ENCODE data around the gene RGS6.

DNA sequence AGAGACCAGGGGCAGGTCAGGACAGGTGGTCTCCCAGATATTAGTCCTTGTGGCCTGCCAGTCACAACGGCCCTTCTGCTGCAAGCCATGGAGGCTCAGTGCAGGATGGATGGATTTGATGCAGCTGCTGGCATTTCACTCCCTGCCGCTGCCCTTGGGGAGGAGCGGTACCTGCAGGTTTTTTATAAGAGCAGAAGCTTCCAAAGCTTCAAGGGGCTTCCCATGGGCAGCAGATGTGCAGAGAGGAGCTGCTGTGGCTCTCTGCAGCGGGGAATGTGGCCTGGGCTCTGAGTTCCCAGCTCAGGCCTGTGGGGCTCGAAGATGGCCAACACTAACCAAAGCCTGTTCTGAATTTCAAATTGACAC is 582.4 kb downstream of the RGS6 start:
- TF ChIP-seq, protein P1, sequence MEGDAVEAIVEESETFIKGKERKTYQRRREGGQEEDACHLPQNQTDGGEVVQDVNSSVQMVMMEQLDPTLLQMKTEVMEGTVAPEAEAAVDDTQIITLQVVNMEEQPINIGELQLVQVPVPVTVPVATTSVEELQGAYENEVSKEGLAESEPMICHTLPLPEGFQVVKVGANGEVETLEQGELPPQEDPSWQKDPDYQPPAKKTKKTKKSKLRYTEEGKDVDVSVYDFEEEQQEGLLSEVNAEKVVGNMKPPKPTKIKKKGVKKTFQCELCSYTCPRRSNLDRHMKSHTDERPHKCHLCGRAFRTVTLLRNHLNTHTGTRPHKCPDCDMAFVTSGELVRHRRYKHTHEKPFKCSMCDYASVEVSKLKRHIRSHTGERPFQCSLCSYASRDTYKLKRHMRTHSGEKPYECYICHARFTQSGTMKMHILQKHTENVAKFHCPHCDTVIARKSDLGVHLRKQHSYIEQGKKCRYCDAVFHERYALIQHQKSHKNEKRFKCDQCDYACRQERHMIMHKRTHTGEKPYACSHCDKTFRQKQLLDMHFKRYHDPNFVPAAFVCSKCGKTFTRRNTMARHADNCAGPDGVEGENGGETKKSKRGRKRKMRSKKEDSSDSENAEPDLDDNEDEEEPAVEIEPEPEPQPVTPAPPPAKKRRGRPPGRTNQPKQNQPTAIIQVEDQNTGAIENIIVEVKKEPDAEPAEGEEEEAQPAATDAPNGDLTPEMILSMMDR (IDR thresholded peaks at IDR 0.05): no peak
- TF ChIP-seq POLR2AphosphoS5 (IDR thresholded peaks at IDR 0.05) (no peak), POLR2A (IDR thresholded peaks at IDR 0.05; ENCODE audit: low read depth) (no peak)
